Lower lobe of right lung (tissue), 2 donors: ENCODE measurements around the gene SLAMF8. TPM values are rescaled to one million over a fixed set of nuclear protein-coding genes. Genes with fewer than 3 reads are reported as not detected.

Source experiments
- ATAC-seq, 2 donors: fragments of 200-7000 bp; cut with Tn5 transposase; one replicate each; pipeline ENCODE4 v1.9.1; 2020 to 2022; ENCODE audit warnings: mild to moderate bottlenecking in 2 of 2, moderate library complexity in 2 of 2
- DNase-seq: peaks from one replicate; pipeline ENCODE4 v3.0.0-alpha.2; 2020
- H3K27ac ChIP-seq: fragments of 200-600 bp; one replicate; pipeline ENCODE4 v1.8.0; 2022
- H3K27me3 ChIP-seq: fragments of 200-600 bp; one replicate; pipeline ENCODE4 v1.8.0; 2022; ENCODE audit warnings: low read depth
- H3K36me3 ChIP-seq: fragments of 200-600 bp; one replicate; pipeline ENCODE4 v1.8.0; 2022; ENCODE audit warnings: mild to moderate bottlenecking
- H3K4me1 ChIP-seq: fragments of 200-600 bp; one replicate; pipeline ENCODE4 v1.8.0; 2022
- H3K4me3 ChIP-seq: fragments of 200-600 bp; one replicate; pipeline ENCODE4 v1.8.0; 2022; ENCODE audit warnings: mild to moderate bottlenecking
- H3K9me3 ChIP-seq: fragments of 200-600 bp; one replicate; pipeline ENCODE4 v1.8.0; 2022
- intact Hi-C: fragments of 100-400 bp; cut with DNase I; formaldehyde crosslinking; loops from one replicate; pipeline ENCODE4 v1.11.0; 2022
- total RNA-seq: library from RNA; stranded (reverse); fragmentation: NEBNext Ultra II Directional; extraction: Animal tissue kit (Norgen Biotek cat#: 25700); gene quantifications from one replicate; pipeline ENCODE4 v1.2.1, GENCODE V29; 2021
- TF ChIP-seq, protein P1 (sequence below): fragments of 200-600 bp; IDR thresholded peaks from one replicate; pipeline ENCODE4 v1.8.0; 2022; ENCODE audit warnings: antibody characterized with exemption, mild to moderate bottlenecking
- donor health status: DM: no; HTN: yes; CAD: no; lungs with severe emphysema.

The SLAMF8 gene
- total RNA-seq, 1 donor from 2014 or later = 51.2 TPM

DNA sequence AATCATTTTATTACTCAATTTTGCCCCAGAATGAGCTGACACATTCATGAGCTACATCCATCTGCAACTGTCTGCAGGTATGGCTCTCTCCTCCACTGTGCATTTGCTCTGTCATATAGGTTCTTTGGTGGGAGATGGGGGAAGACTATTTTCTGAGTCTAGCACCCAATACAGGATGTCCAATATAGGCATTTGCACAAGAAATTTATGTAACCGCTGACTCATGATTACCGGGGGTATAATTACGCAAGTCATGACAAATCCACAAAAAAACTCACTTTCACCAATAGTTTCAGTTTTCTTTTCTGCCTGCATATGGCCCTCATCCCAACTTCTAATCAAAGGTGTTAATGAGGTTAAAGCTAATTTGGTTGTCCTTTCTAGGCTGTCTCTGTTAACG, 53.3 kb downstream of the SLAMF8 start:
- peak; percentile 51 to 54 for ATAC-seq
- TF ChIP-seq, protein P1, sequence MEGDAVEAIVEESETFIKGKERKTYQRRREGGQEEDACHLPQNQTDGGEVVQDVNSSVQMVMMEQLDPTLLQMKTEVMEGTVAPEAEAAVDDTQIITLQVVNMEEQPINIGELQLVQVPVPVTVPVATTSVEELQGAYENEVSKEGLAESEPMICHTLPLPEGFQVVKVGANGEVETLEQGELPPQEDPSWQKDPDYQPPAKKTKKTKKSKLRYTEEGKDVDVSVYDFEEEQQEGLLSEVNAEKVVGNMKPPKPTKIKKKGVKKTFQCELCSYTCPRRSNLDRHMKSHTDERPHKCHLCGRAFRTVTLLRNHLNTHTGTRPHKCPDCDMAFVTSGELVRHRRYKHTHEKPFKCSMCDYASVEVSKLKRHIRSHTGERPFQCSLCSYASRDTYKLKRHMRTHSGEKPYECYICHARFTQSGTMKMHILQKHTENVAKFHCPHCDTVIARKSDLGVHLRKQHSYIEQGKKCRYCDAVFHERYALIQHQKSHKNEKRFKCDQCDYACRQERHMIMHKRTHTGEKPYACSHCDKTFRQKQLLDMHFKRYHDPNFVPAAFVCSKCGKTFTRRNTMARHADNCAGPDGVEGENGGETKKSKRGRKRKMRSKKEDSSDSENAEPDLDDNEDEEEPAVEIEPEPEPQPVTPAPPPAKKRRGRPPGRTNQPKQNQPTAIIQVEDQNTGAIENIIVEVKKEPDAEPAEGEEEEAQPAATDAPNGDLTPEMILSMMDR = no peak
- Histone ChIP-seq H3K4me3 (no peak overlapping the region), H3K4me1 (peaks cover 11% of the 10 kb centered on the region), H3K27ac (no peak overlapping the region), H3K9me3 (no peaks in the 10 kb centered on the region), H3K27me3 (no peaks in the 10 kb centered on the region), H3K36me3 (no peaks in the 10 kb centered on the region)
- intact Hi-C loops = no loop called here
- no peak for DNase-seq

DNA sequence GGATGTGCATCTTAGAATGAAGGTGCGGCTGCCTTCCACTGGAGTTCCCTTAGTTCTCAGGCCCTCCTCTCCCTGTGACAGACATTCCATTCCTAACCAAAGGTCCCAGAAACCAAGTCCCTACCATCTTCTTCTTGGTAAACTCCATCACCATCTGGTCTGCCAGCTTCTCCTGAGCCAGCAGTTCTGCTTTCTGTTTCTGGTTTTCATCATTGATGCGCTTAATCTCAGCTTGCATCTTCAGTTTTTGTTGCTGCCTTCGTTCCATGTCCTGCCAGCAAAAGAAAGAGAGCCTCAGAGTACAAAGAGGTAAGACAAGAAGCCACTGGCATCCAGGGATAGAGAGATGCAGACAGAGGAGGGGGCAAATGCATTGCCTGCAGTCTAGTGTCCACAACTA, 53.8 kb downstream of the SLAMF8 start:
- Histone ChIP-seq H3K9me3 (no peaks in the 10 kb centered on the region), H3K4me1 (peaks cover 11% of the 10 kb centered on the region), H3K27me3 (no peaks in the 10 kb centered on the region), H3K4me3 (no peak overlapping the region), H3K36me3 (no peaks in the 10 kb centered on the region), H3K27ac (no peak overlapping the region)
- DNase-seq (no peak), ATAC-seq (peak in 1 of 2 donors; percentile 12)
- TF ChIP-seq, protein P1 = no peak
- intact Hi-C loops = no loop called here

DNA sequence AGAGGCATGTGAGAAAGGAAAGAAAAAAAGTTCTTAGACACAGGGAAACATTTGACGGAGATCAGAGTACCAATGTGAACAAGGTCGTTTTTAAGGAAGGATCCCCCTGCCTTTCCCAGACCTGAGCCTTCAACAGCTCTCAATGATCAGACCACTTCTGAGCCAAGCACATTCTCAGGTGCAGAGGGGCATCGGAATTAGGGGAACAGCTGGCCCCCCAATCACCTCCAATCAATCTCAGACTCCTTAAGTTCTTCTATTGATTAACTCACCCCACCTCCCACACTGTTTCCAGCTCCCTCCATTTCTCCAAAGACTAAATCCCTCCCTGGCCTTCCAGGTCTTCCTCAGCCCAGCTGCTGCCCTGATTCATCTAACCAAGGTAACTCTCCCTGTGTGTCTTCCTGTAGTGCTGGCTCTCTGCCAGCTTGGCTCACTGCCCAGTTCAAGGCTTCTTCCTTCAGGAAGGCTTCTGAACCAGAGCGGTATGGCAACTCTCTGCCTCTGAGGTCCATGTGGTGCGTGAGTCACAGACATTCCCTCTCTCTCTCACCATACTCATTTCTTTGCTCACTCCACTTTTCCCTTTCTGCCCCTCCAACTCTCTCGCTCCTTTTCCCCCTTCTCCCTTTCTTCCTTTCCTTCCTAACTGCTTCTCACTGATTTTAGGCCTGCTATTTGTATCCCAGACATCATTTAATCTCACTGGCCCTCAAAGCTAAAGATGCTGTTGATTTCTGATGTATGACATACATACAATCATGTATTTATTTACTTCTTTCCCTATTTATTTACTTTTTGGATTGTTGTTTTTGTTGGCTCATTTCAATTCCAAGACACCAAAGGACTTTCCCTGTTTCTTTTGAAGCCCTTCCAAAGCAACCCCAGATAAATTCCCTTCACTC, 55.2 kb downstream of the SLAMF8 start:
- TF ChIP-seq, protein P1 = no peak
- intact Hi-C loops = no loop called here

DNA sequence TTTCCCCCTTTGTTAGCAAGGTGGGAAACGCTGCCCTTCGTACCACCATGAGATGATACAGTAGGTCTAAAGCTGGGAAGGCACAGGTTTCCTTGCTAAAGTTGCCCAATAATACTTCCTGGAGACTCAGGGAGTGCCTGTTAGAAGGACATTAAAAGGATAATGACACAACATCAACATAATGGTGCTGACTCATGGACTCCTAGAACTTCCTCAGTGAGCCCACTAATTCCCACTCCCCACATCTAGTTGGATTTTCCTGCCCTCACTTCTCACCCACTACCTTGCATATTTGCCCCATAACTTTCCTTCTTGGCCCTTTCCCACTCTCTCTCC, 55.8 kb downstream of the SLAMF8 start:
- H3K27ac ChIP-seq = no peak overlapping the region
- intact Hi-C loops = no loop called here
- ATAC-seq = no peak

More for the DNA sequence above, 55.2 kb downstream of the SLAMF8 start:
- peaks cover 11% of the 10 kb centered on the region for H3K4me1 ChIP-seq
- ATAC-seq (peak; percentile 49 to 62), DNase-seq (peak; percentile 78)
- H3K27me3 ChIP-seq = no peaks in the 10 kb centered on the region
- H3K4me3 ChIP-seq = no peak overlapping the region
- no peak overlapping the region for H3K27ac ChIP-seq
- no peaks in the 10 kb centered on the region for H3K9me3 ChIP-seq
- no peaks in the 10 kb centered on the region for H3K36me3 ChIP-seq

DNA sequence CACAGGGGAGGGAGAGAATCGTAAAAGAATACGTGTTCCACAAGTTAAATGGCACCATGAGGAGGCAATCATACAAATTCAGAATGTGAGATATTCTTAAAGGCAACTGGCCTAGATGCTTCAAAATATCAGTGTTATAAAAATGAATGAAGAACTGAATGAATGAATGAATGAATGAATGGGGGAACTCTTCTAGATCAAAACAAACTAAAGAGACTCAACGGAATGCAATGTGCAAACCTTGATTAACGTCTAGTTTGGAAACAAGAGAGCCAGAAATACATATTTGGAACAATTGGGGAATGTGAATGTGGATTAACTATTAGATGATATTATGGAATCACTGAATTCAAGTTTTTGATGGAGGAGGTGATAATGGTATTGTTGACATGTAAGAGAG, 56.5 kb downstream of the SLAMF8 start:
- no peaks in the 10 kb centered on the region for H3K9me3 ChIP-seq
- H3K4me3 ChIP-seq = no peak overlapping the region
- peaks cover 11% of the 10 kb centered on the region for H3K4me1 ChIP-seq
- TF ChIP-seq, protein P1 = no peak
- intact Hi-C loops = no loop called here
- H3K27me3 ChIP-seq = no peaks in the 10 kb centered on the region
- ATAC-seq (no peak), DNase-seq (no peak)
- no peak overlapping the region for H3K27ac ChIP-seq
- H3K36me3 ChIP-seq = no peaks in the 10 kb centered on the region

More for the DNA sequence above, 55.8 kb downstream of the SLAMF8 start:
- no peaks in the 10 kb centered on the region for H3K9me3 ChIP-seq
- peaks cover 11% of the 10 kb centered on the region for H3K4me1 ChIP-seq
- H3K27me3 ChIP-seq = no peaks in the 10 kb centered on the region
- H3K4me3 ChIP-seq = no peak overlapping the region
- no peak for DNase-seq
- no peaks in the 10 kb centered on the region for H3K36me3 ChIP-seq
- TF ChIP-seq, protein P1 = no peak
